ENCODE results near the gene CDH13. TPM values are rescaled to one million over a fixed set of nuclear protein-coding genes. Genes with fewer than 3 reads are reported as not detected.

Gene CDH13
- total and polyA plus RNA-seq, 8 donors, result 0.12 to 21.4 (median 1.7) TPM; not detected in 1

GRCh38 chr16:83300326-83300725, 673.6 kb downstream of the CDH13 start:
- TF ChIP-seq EP300 (IDR thresholded peaks at IDR 0.05), result no peak
- no peak for TF ChIP-seq CTCF (IDR thresholded peaks at IDR 0.05)
- TF ChIP-seq POLR2A (IDR thresholded peaks at IDR 0.05), result no peak
- TF ChIP-seq POLR2AphosphoS5 (IDR thresholded peaks at IDR 0.05), result no peak
- Histone ChIP-seq H3K36me3 (no peaks in the 10 kb centered on the region), H3K27me3 (peaks cover 0 to 10% (median 0%) of the 10 kb centered on the region in 3 donors), H3K27ac (no peak overlapping the region), H3K4me3 (no peak overlapping the region), H3K4me1 (no peaks in the 10 kb centered on the region), H3K9me3 (no peaks in the 10 kb centered on the region)
- intact Hi-C loops (cut with DNase I; ENCODE audit: low total_unique reads), result no loop called here
- WGBS, 5 donors, result 32 to 39% (median 35%) methylated on average over 3 of the region's 3 CpGs
- no peak for DNase-seq

- H3K36me3 ChIP-seq, result no peaks in the 10 kb centered on the region
- TF ChIP-seq POLR2A (IDR thresholded peaks at IDR 0.05) (no peak), CTCF (IDR thresholded peaks at IDR 0.05) (no peak), POLR2AphosphoS5 (IDR thresholded peaks at IDR 0.05) (no peak), EP300 (IDR thresholded peaks at IDR 0.05) (no peak)
- H3K27me3 ChIP-seq, result peaks cover 0 to 10% (median 0%) of the 10 kb centered on the region in 3 donors
- H3K4me1 ChIP-seq, result no peaks in the 10 kb centered on the region
- H3K9me3 ChIP-seq, result no peaks in the 10 kb centered on the region
- DNase-seq, result peak in 1 of 2 donors; percentile 31
- no peak overlapping the region for H3K27ac ChIP-seq
- intact Hi-C loops (cut with DNase I; ENCODE audit: low total_unique reads), result no loop called here
- no peak overlapping the region for H3K4me3 ChIP-seq
- WGBS, 5 donors, result 34 to 58% (median 45%) methylated on average over 4 of the region's 4 CpGs
Observed at GRCh38 chr16:83301971-83302370, 675.2 kb downstream of the CDH13 start.

GRCh38 chr16:83302853-83303252, 676.1 kb downstream of the CDH13 start:
- no peak overlapping the region for H3K4me3 ChIP-seq
- H3K9me3 ChIP-seq, result no peaks in the 10 kb centered on the region
- DNase-seq, result no peak
- WGBS, 5 donors, result 75 to 87% (median 80%) methylated on average over 2 of the region's 2 CpGs
- no peaks in the 10 kb centered on the region for H3K36me3 ChIP-seq
- no peak overlapping the region for H3K27ac ChIP-seq
- TF ChIP-seq POLR2AphosphoS5 (IDR thresholded peaks at IDR 0.05) (no peak), POLR2A (IDR thresholded peaks at IDR 0.05) (no peak), EP300 (IDR thresholded peaks at IDR 0.05) (no peak), CTCF (IDR thresholded peaks at IDR 0.05) (no peak)
- H3K4me1 ChIP-seq, result no peaks in the 10 kb centered on the region
- intact Hi-C loops (cut with DNase I; ENCODE audit: low total_unique reads), result no loop called here
- peaks cover 0 to 10% (median 0%) of the 10 kb centered on the region in 3 donors for H3K27me3 ChIP-seq

GRCh38 chr16:83305092-83305491, 678.3 kb downstream of the CDH13 start:
- no peaks in the 10 kb centered on the region for H3K4me1 ChIP-seq
- TF ChIP-seq EP300 (IDR thresholded peaks at IDR 0.05) (no peak), POLR2A (IDR thresholded peaks at IDR 0.05) (no peak), CTCF (IDR thresholded peaks at IDR 0.05) (no peak), POLR2AphosphoS5 (IDR thresholded peaks at IDR 0.05) (no peak)
- WGBS, 5 donors, result 56 to 84% (median 67%) methylated on average over 1 of the region's 1 CpG

More at GRCh38 chr16:83305092-83305491, 678.3 kb downstream of the CDH13 start:
- no peak for DNase-seq
- H3K27ac ChIP-seq, result no peak overlapping the region
- no peaks in the 10 kb centered on the region for H3K36me3 ChIP-seq
- H3K9me3 ChIP-seq, result no peaks in the 10 kb centered on the region
- H3K27me3 ChIP-seq, result peaks cover 0 to 10% (median 0%) of the 10 kb centered on the region in 3 donors
- intact Hi-C loops (cut with DNase I; ENCODE audit: low total_unique reads), result no loop called here
- no peak overlapping the region for H3K4me3 ChIP-seq
